Measurements from ENCODE around the gene RCAN2.

The RCAN2 gene

GRCh38 chr6:46246727-46247126, 244.5 kb downstream of the RCAN2 start:
- no peak for DNase-seq

GRCh38 chr6:46246081-46246480, 245.2 kb downstream of the RCAN2 start:
- DNase-seq: no peak

GRCh38 chr6:46244670-46245069, 246.6 kb downstream of the RCAN2 start:
- no peak for DNase-seq

- no peak for DNase-seq
These were observed 247.5 kb downstream of the RCAN2 start for GRCh38 chr6:46243754-46244153.

GRCh38 chr6:46242921-46243320, 248.3 kb downstream of the RCAN2 start:
- no peak for DNase-seq

GRCh38 chr6:46240866-46241565, 250.2 kb downstream of the RCAN2 start:
- no peak for DNase-seq

- DNase-seq: no peak
These were observed 254.5 kb downstream of the RCAN2 start for GRCh38 chr6:46236752-46237151.

- no peak for DNase-seq
These were observed 256.0 kb downstream of the RCAN2 start for GRCh38 chr6:46235242-46235641.

GRCh38 chr6:46234700-46235099, 256.5 kb downstream of the RCAN2 start:
- no peak for DNase-seq

- no peak for DNase-seq
These were observed 257.1 kb downstream of the RCAN2 start for GRCh38 chr6:46234156-46234556.

GRCh38 chr6:46233129-46233528, 258.1 kb downstream of the RCAN2 start:
- DNase-seq: no peak

GRCh38 chr6:46222286-46222685, 269.0 kb downstream of the RCAN2 start:
- no peak for DNase-seq

- DNase-seq: no peak
These were observed 269.9 kb downstream of the RCAN2 start for GRCh38 chr6:46221222-46221793.

GRCh38 chr6:46220352-46221221, 270.7 kb downstream of the RCAN2 start:
- DNase-seq: no peak

- DNase-seq: no peak
These were observed 271.6 kb downstream of the RCAN2 start for GRCh38 chr6:46219661-46220060.

GRCh38 chr6:46218457-46218856, 272.8 kb downstream of the RCAN2 start:
- DNase-seq: no peak

- no peak for DNase-seq
These were observed 273.5 kb downstream of the RCAN2 start for GRCh38 chr6:46217671-46218131.

- no peak for DNase-seq
These were observed 274.4 kb downstream of the RCAN2 start for GRCh38 chr6:46216879-46217278.

- DNase-seq: no peak
These were observed 275.5 kb downstream of the RCAN2 start for GRCh38 chr6:46215777-46216176.

- no peak for DNase-seq
These were observed 276.0 kb downstream of the RCAN2 start for GRCh38 chr6:46215213-46215612.

GRCh38 chr6:46211917-46212316, 279.3 kb downstream of the RCAN2 start:
- DNase-seq: no peak

GRCh38 chr6:46210294-46210693, 281.0 kb downstream of the RCAN2 start:
- DNase-seq: no peak

- DNase-seq: no peak
These were observed 282.9 kb downstream of the RCAN2 start for GRCh38 chr6:46208303-46208702.

GRCh38 chr6:46207174-46207573, 284.1 kb downstream of the RCAN2 start:
- no peak for DNase-seq
